ENCODE data around the gene CEL.

GRCh38 chr9:133046900-133047295 is 14.9 kb upstream of the CEL start:
- no peak for TF ChIP-seq BACH2 (CRISPR knock-in tag; IDR thresholded peaks at IDR 0.05; ENCODE audit: borderline replicate concordance)
- TF ChIP-seq PATZ1 (CRISPR knock-in tag; IDR thresholded peaks at IDR 0.05; ENCODE audit: borderline replicate concordance) = no peak
- no peak for TF ChIP-seq CSDC2 (CRISPR knock-in tag; IDR thresholded peaks at IDR 0.05)
- no peak for TF ChIP-seq CREB5 (CRISPR knock-in tag; IDR thresholded peaks at IDR 0.05; ENCODE audit: low read depth)
- TF ChIP-seq ZFP3 (CRISPR knock-in tag; IDR thresholded peaks at IDR 0.05) = no peak

Measured in SK-N-SH treated with all-trans-retinoic acid at 6 μM for 48 hours (cell line).